Measurements from ENCODE around the gene BCL7A. TPM values are rescaled to one million over a fixed set of nuclear protein-coding genes. Genes with fewer than 3 reads are reported as not detected.

Gene BCL7A
- total RNA-seq, 1 donor = 4.7 TPM

GRCh38 chr12:122043476-122043875 lies 21.8 kb downstream of the BCL7A start:
- Histone ChIP-seq H3K4me2 (ENCODE audit: insufficient read depth, low read length) (no peak overlapping the region), H3K9me3 (ENCODE audit: low read depth, low read length) (no peaks in the 10 kb centered on the region), H4K20me1 (ENCODE audit: insufficient read depth, low read length) (no peaks in the 10 kb centered on the region), H3K4me3 (ENCODE audit: insufficient read depth, low read length) (no peak overlapping the region), H3K79me2 (ENCODE audit: insufficient read depth, low read length) (no peaks in the 10 kb centered on the region), H3K36me3 (ENCODE audit: insufficient read depth, low read length) (peaks cover 18% of the 10 kb centered on the region), H3K27me3 (ENCODE audit: insufficient read depth, low read length) (no peaks in the 10 kb centered on the region), H2AFZ (ENCODE audit: low read length) (no peak overlapping the region), H3K4me1 (ENCODE audit: insufficient read depth, low read length) (no peaks in the 10 kb centered on the region), H3K27ac (ENCODE audit: low read depth, low read length) (no peak overlapping the region)
- peak; percentile 26 for DNase-seq (ENCODE audit: insufficient read length, low spot score, missing footprints)
- TF ChIP-seq, protein P1, sequence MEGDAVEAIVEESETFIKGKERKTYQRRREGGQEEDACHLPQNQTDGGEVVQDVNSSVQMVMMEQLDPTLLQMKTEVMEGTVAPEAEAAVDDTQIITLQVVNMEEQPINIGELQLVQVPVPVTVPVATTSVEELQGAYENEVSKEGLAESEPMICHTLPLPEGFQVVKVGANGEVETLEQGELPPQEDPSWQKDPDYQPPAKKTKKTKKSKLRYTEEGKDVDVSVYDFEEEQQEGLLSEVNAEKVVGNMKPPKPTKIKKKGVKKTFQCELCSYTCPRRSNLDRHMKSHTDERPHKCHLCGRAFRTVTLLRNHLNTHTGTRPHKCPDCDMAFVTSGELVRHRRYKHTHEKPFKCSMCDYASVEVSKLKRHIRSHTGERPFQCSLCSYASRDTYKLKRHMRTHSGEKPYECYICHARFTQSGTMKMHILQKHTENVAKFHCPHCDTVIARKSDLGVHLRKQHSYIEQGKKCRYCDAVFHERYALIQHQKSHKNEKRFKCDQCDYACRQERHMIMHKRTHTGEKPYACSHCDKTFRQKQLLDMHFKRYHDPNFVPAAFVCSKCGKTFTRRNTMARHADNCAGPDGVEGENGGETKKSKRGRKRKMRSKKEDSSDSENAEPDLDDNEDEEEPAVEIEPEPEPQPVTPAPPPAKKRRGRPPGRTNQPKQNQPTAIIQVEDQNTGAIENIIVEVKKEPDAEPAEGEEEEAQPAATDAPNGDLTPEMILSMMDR (IDR thresholded peaks at IDR 0.05; ENCODE audit: extremely low read depth, low read depth, low read length) = no peak

GRCh38 chr12:122045262-122045661 lies 23.6 kb downstream of the BCL7A start:
- no peaks in the 10 kb centered on the region for H4K20me1 ChIP-seq (ENCODE audit: insufficient read depth, low read length)
- H3K4me3 ChIP-seq (ENCODE audit: insufficient read depth, low read length) = no peak overlapping the region
- no peaks in the 10 kb centered on the region for H3K9me3 ChIP-seq (ENCODE audit: low read depth, low read length)
- H3K36me3 ChIP-seq (ENCODE audit: insufficient read depth, low read length) = peaks cover 20% of the 10 kb centered on the region
- no peaks in the 10 kb centered on the region for H3K4me1 ChIP-seq (ENCODE audit: insufficient read depth, low read length)
- no peaks in the 10 kb centered on the region for H3K79me2 ChIP-seq (ENCODE audit: insufficient read depth, low read length)
- no peak overlapping the region for H2AFZ ChIP-seq (ENCODE audit: low read length)
- no peaks in the 10 kb centered on the region for H3K27me3 ChIP-seq (ENCODE audit: insufficient read depth, low read length)
- no peak overlapping the region for H3K27ac ChIP-seq (ENCODE audit: low read depth, low read length)
- TF ChIP-seq, protein P1 (IDR thresholded peaks at IDR 0.05; ENCODE audit: extremely low read depth, low read depth, low read length) = no peak
- H3K4me2 ChIP-seq (ENCODE audit: insufficient read depth, low read length) = no peak overlapping the region
- peak; percentile 22 for DNase-seq (ENCODE audit: insufficient read length, low spot score, missing footprints)

GRCh38 chr12:122046145-122046544 lies 24.5 kb downstream of the BCL7A start:
- H3K27me3 ChIP-seq (ENCODE audit: insufficient read depth, low read length) = no peaks in the 10 kb centered on the region
- no peak overlapping the region for H3K4me2 ChIP-seq (ENCODE audit: insufficient read depth, low read length)
- no peak overlapping the region for H3K4me3 ChIP-seq (ENCODE audit: insufficient read depth, low read length)
- H3K9me3 ChIP-seq (ENCODE audit: low read depth, low read length) = no peaks in the 10 kb centered on the region
- H3K79me2 ChIP-seq (ENCODE audit: insufficient read depth, low read length) = no peaks in the 10 kb centered on the region
- H4K20me1 ChIP-seq (ENCODE audit: insufficient read depth, low read length) = no peaks in the 10 kb centered on the region
- H3K27ac ChIP-seq (ENCODE audit: low read depth, low read length) = no peak overlapping the region
- no peak overlapping the region for H2AFZ ChIP-seq (ENCODE audit: low read length)
- TF ChIP-seq, protein P1 (IDR thresholded peaks at IDR 0.05; ENCODE audit: extremely low read depth, low read depth, low read length) = no peak
- H3K4me1 ChIP-seq (ENCODE audit: insufficient read depth, low read length) = peaks cover 2% of the 10 kb centered on the region
- no peak for DNase-seq (ENCODE audit: insufficient read length, low spot score, missing footprints)
- H3K36me3 ChIP-seq (ENCODE audit: insufficient read depth, low read length) = peaks cover 17% of the 10 kb centered on the region

- Histone ChIP-seq H3K27me3 (ENCODE audit: insufficient read depth, low read length) (no peaks in the 10 kb centered on the region), H3K9me3 (ENCODE audit: low read depth, low read length) (no peaks in the 10 kb centered on the region), H4K20me1 (ENCODE audit: insufficient read depth, low read length) (no peaks in the 10 kb centered on the region), H3K4me1 (ENCODE audit: insufficient read depth, low read length) (peaks cover 14% of the 10 kb centered on the region), H3K4me2 (ENCODE audit: insufficient read depth, low read length) (peak overlapping the region; percentile 43), H2AFZ (ENCODE audit: low read length) (no peak overlapping the region), H3K27ac (ENCODE audit: low read depth, low read length) (peak overlapping the region; percentile 56), H3K36me3 (ENCODE audit: insufficient read depth, low read length) (peaks cover 11% of the 10 kb centered on the region), H3K4me3 (ENCODE audit: insufficient read depth, low read length) (no peak overlapping the region), H3K79me2 (ENCODE audit: insufficient read depth, low read length) (no peaks in the 10 kb centered on the region)
- peak; percentile 97 for DNase-seq (ENCODE audit: insufficient read length, low spot score, missing footprints)
- TF ChIP-seq, protein P1 (IDR thresholded peaks at IDR 0.05; ENCODE audit: extremely low read depth, low read depth, low read length) = no peak
Measured at GRCh38 chr12:122048151-122048550, 26.5 kb downstream of the BCL7A start.
